Keratinocyte (primary cell): ENCODE data around the gene MTHFR. TPM values are rescaled to one million over a fixed set of nuclear protein-coding genes. Genes with fewer than 3 reads are reported as not detected.

Experiments used
- DNase-seq: peaks from one replicate; pipeline ENCODE4 v3.0.0-alpha.2; 2011; ENCODE audit warnings: low read depth, missing footprints, low spot score
- FAIRE-seq: peaks from 2 replicates; lab custom pipeline; 2011; peaks lifted over from hg19 to GRCh38; lab: Jason Lieb, UNC
- H2AFZ ChIP-seq: 2 replicates; pipeline ENCODE4 v1.6.0; 2012; ENCODE audit warnings: low read length, control low read depth, inconsistent platforms; ENCODE audit not compliant: control insufficient read depth
- H3K27ac ChIP-seq: 2 replicates; pipeline ENCODE4 v1.5.1; 2011; ENCODE audit warnings: low read length; ENCODE audit not compliant: control insufficient read depth, insufficient read depth
- H3K27me3 ChIP-seq: 3 replicates; pipeline ENCODE4 v1.6.0; 2011; ENCODE audit warnings: low read length; ENCODE audit not compliant: control insufficient read depth, insufficient read depth; ENCODE audit errors: extremely low read depth
- H3K36me3 ChIP-seq, 2 experiments: 2 replicates in 1 of 2; 3 replicates in 1 of 2; pipeline ENCODE4 v1.5.1; 2011; ENCODE audit warnings: low read length in 2 of 2, mild to moderate bottlenecking in 1 of 2; ENCODE audit not compliant: control insufficient read depth in 2 of 2, insufficient read depth in 2 of 2; ENCODE audit errors: extremely low read depth in 1 of 2
- H3K4me1 ChIP-seq: 3 replicates; pipeline ENCODE4 v1.5.1; 2011; ENCODE audit warnings: low read length; ENCODE audit not compliant: control insufficient read depth, insufficient read depth; ENCODE audit errors: extremely low read depth
- H3K4me2 ChIP-seq: 3 replicates; pipeline ENCODE4 v1.6.0; 2011; ENCODE audit warnings: low read depth, low read length; ENCODE audit not compliant: control insufficient read depth, insufficient read depth; ENCODE audit errors: extremely low read depth
- H3K4me3 ChIP-seq, 3 experiments: fragments of 200-600 bp in 1 of 3; sonication (generic) in 1 of 3; 2 replicates in 2 of 3; 3 replicates in 1 of 3; pipeline ENCODE4 v1.5.1; 2011 to 2016; ENCODE audit warnings: low read length in 3 of 3, mild to moderate bottlenecking in 3 of 3, control low read depth in 2 of 3, inconsistent platforms in 1 of 3, low read depth in 1 of 3, mixed read lengths in 1 of 3, mixed run types in 1 of 3, moderate library complexity in 1 of 3; ENCODE audit not compliant: control insufficient read depth in 2 of 3, insufficient read depth in 2 of 3; ENCODE audit errors: extremely low read depth in 1 of 3
- H3K79me2 ChIP-seq: 2 replicates; pipeline ENCODE4 v1.6.0; 2012; ENCODE audit warnings: low read length; ENCODE audit not compliant: control insufficient read depth, insufficient read depth
- H3K9ac ChIP-seq: 3 replicates; pipeline ENCODE4 v1.6.0; 2011; ENCODE audit warnings: low read length; ENCODE audit not compliant: control insufficient read depth, insufficient read depth; ENCODE audit errors: extremely low read depth
- H3K9me1 ChIP-seq: 3 replicates; pipeline ENCODE4 v1.6.0; 2011; ENCODE audit warnings: low read length; ENCODE audit not compliant: control insufficient read depth, insufficient read depth; ENCODE audit errors: extremely low read depth
- H3K9me3 ChIP-seq: 2 replicates; pipeline ENCODE4 v1.5.1; 2012; ENCODE audit warnings: low read depth, low read length; ENCODE audit not compliant: control insufficient read depth
- H4K20me1 ChIP-seq: 3 replicates; pipeline ENCODE4 v1.6.0; 2011; ENCODE audit warnings: low read length; ENCODE audit not compliant: control insufficient read depth, insufficient read depth; ENCODE audit errors: extremely low read depth
- EZH2 ChIP-seq: IDR thresholded peaks from one replicate; pipeline ENCODE4 v1.6.1; 2012; ENCODE audit warnings: inconsistent platforms, mild to moderate bottlenecking, low read length, moderate library complexity
- dilution Hi-C: fragments of 300-500 bp; cut with MboI; formaldehyde crosslinking; loops from one replicate; pipeline ENCODE4 v1.7.0; 2020; ENCODE audit warnings: low sequenced_read_pairs; ENCODE audit not compliant: extremely low pct_ligation_motif_present
- polyA plus RNA-seq, 5 experiments: library from polyadenylated mRNA; depleted of rRNA in 3 of 5; stranded (reverse) in 3 of 5; stranded (forward) in 1 of 5; unstranded in 1 of 5; fragments of >200 nt; gene quantifications; 1 replicate in 1 of 5; 2 replicates in 3 of 5; 3 replicates in 1 of 5; pipeline versions ENCODE4 v1.2.1 to v1.2.3, GENCODE V29; 2011 to 2012; ENCODE audit warnings: missing spikeins in 2 of 5, low read depth in 1 of 5, low replicate concordance in 1 of 5
- TF ChIP-seq, protein P1 (sequence below), 3 experiments: IDR thresholded peaks in 1 of 3; conservative IDR thresholded peaks in 1 of 3; optimal IDR thresholded peaks in 1 of 3; 2 replicates in 2 of 3; 3 replicates in 1 of 3; pipeline versions ENCODE3 to v1.5.1; 2011; ENCODE audit warnings: low read length in 3 of 3, mild to moderate bottlenecking in 3 of 3, moderate library complexity in 2 of 3, control low read depth in 1 of 3, inconsistent platforms in 1 of 3; ENCODE audit not compliant: insufficient read depth in 2 of 3; ENCODE audit errors: extremely low read depth in 1 of 3

The MTHFR gene
- polyA plus RNA-seq, 1 donor (not counting 4 experiments of a cell fraction or from before 2014, with no cell fraction given), result 5.2 TPM

DNA sequence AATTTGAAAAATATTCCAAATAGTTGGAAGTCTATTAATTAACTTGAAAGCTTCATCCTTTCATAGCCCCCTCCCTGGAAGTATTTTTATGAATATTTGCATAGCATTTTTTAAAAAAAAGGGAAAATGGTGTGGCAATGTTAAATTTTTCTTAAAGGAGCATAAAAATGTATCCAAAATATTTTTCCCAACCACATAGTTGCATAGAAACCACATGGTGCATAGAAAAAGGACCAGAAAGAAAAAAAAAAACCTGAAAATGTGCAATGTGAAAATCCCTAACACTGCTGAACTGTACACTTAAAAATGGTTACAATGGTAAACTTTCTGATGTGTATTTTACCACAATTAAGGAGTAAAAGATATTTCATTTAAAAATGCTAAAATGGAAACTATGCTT, 35.8 kb downstream of the MTHFR start:
- TF ChIP-seq, protein P1, sequence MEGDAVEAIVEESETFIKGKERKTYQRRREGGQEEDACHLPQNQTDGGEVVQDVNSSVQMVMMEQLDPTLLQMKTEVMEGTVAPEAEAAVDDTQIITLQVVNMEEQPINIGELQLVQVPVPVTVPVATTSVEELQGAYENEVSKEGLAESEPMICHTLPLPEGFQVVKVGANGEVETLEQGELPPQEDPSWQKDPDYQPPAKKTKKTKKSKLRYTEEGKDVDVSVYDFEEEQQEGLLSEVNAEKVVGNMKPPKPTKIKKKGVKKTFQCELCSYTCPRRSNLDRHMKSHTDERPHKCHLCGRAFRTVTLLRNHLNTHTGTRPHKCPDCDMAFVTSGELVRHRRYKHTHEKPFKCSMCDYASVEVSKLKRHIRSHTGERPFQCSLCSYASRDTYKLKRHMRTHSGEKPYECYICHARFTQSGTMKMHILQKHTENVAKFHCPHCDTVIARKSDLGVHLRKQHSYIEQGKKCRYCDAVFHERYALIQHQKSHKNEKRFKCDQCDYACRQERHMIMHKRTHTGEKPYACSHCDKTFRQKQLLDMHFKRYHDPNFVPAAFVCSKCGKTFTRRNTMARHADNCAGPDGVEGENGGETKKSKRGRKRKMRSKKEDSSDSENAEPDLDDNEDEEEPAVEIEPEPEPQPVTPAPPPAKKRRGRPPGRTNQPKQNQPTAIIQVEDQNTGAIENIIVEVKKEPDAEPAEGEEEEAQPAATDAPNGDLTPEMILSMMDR (optimal IDR thresholded peaks at IDR 0.05 in 1 of 3, IDR thresholded peaks at IDR 0.05 in 1 of 3, conservative IDR thresholded peaks at IDR 0.05 in 1 of 3; ENCODE audit: extremely low read depth in 1 of 3, insufficient read depth in 2 of 3, low read length in 3 of 3), result no peak
- no peak for TF ChIP-seq EZH2
- H4K20me1 ChIP-seq, result no peaks in the 10 kb centered on the region

DNA sequence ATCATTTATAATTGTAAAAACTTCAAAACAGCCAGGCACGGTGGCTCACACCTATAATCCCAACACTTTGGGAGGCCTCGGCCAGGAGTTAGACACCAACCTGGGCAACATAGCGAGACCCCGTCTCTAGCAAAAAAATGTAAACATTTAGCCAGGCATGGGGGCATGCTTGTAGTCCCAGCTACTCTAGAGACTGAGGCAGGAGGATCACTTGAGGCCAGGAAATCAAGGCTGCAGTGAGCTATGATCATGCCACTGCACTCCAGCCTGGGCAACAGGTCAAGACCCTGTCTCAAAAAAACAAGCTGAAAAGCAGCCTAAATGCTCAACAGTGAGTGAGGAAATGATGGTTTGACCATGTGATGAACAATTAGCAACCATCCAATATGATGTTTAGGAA, 36.5 kb downstream of the MTHFR start:
- Histone ChIP-seq H3K4me2 (no peak overlapping the region), H3K9me1 (no peaks in the 10 kb centered on the region), H3K36me3 (no peaks in the 10 kb centered on the region), H3K4me3 (no peak overlapping the region), H3K9me3 (no peaks in the 10 kb centered on the region), H3K27ac (no peak overlapping the region), H3K27me3 (peaks cover 4% of the 10 kb centered on the region), H3K79me2 (no peaks in the 10 kb centered on the region), H3K4me1 (no peaks in the 10 kb centered on the region), H3K9ac (no peak overlapping the region), H2AFZ (no peak overlapping the region), H4K20me1 (no peaks in the 10 kb centered on the region)
- dilution Hi-C loops, result no loop called here
- DNase-seq, result no peak
- TF ChIP-seq, protein P1 (optimal IDR thresholded peaks at IDR 0.05 in 1 of 3, IDR thresholded peaks at IDR 0.05 in 1 of 3, conservative IDR thresholded peaks at IDR 0.05 in 1 of 3; ENCODE audit: extremely low read depth in 1 of 3, insufficient read depth in 2 of 3, low read length in 3 of 3), result no peak
- no peak for TF ChIP-seq EZH2
- FAIRE-seq, result no peak

More for the DNA sequence above, 35.8 kb downstream of the MTHFR start:
- H3K9me1 ChIP-seq, result no peaks in the 10 kb centered on the region
- dilution Hi-C loops, result no loop called here
- peaks cover 4% of the 10 kb centered on the region for H3K27me3 ChIP-seq
- H3K27ac ChIP-seq, result no peak overlapping the region
- no peak overlapping the region for H3K9ac ChIP-seq
- H2AFZ ChIP-seq, result no peak overlapping the region
- no peaks in the 10 kb centered on the region for H3K79me2 ChIP-seq
- FAIRE-seq (no peak), DNase-seq (no peak)
- no peak overlapping the region for H3K4me2 ChIP-seq
- no peak overlapping the region for H3K4me3 ChIP-seq
- no peaks in the 10 kb centered on the region for H3K36me3 ChIP-seq
- no peaks in the 10 kb centered on the region for H3K4me1 ChIP-seq
- no peaks in the 10 kb centered on the region for H3K9me3 ChIP-seq
